Measurements from ENCODE around the gene RAMP3. TPM values are rescaled to one million over a fixed set of nuclear protein-coding genes. Genes with fewer than 3 reads are reported as not detected.
"Not testable (repeated sequence)": the region's sequence is repeated elsewhere in the genome, so short reads cannot be mapped to it uniquely, and the experiment has no call there.

RAMP3 gene
- total RNA-seq, 1 donor, result not detected

- H3K4me3 ChIP-seq (ENCODE audit: low read depth, low read length), result no peak overlapping the region
- no peak for TF ChIP-seq CTCF (IDR thresholded peaks at IDR 0.05; ENCODE audit: insufficient read depth, low read length)
- no peak for DNase-seq (ENCODE audit: low read depth)
These were observed 4.3 kb downstream of the RAMP3 start for GRCh38 chr7:45161842-45162241.

GRCh38 chr7:45162311-45162845 is 4.8 kb downstream of the RAMP3 start:
- DNase-seq (ENCODE audit: low read depth), result no peak
- no peak for TF ChIP-seq CTCF (IDR thresholded peaks at IDR 0.05; ENCODE audit: insufficient read depth, low read length)
- H3K4me3 ChIP-seq (ENCODE audit: low read depth, low read length), result no peak overlapping the region

GRCh38 chr7:45162943-45163691 is 5.5 kb downstream of the RAMP3 start:
- no peak for TF ChIP-seq CTCF (IDR thresholded peaks at IDR 0.05; ENCODE audit: insufficient read depth, low read length)
- DNase-seq (ENCODE audit: low read depth), result no peak
- H3K4me3 ChIP-seq (ENCODE audit: low read depth, low read length), result no peak overlapping the region

- DNase-seq (ENCODE audit: low read depth), result no peak
- no peak for TF ChIP-seq CTCF (IDR thresholded peaks at IDR 0.05; ENCODE audit: insufficient read depth, low read length)
- H3K4me3 ChIP-seq (ENCODE audit: low read depth, low read length), result no peak overlapping the region
These were observed 6.1 kb downstream of the RAMP3 start for GRCh38 chr7:45163692-45164052.

GRCh38 chr7:45164271-45164670 is 6.7 kb downstream of the RAMP3 start:
- not testable (repeated sequence) for DNase-seq (ENCODE audit: low read depth); H3K4me3 ChIP-seq (ENCODE audit: low read depth, low read length)

GRCh38 chr7:45165857-45166256 is 8.3 kb downstream of the RAMP3 start:
- H3K4me3 ChIP-seq (ENCODE audit: low read depth, low read length), result no peak overlapping the region
- TF ChIP-seq CTCF (IDR thresholded peaks at IDR 0.05; ENCODE audit: insufficient read depth, low read length), result no peak
- DNase-seq (ENCODE audit: low read depth), result no peak

- no peak overlapping the region for H3K4me3 ChIP-seq (ENCODE audit: low read depth, low read length)
- no peak for DNase-seq (ENCODE audit: low read depth)
- no peak for TF ChIP-seq CTCF (IDR thresholded peaks at IDR 0.05; ENCODE audit: insufficient read depth, low read length)
These were observed 14.4 kb downstream of the RAMP3 start for GRCh38 chr7:45171946-45172345.

Measured in fibroblast of the aortic adventitia (primary cell).